GM18499 (cell line): ENCODE data around the gene CMIP.

ENCODE experiments used
- ATAC-seq: cut with Tn5 transposase; IDR thresholded peaks from one replicate; pipeline ENCODE4 v1.9.1; 2021; ENCODE audit warnings: moderate number of reproducible peaks; ENCODE audit not compliant: insufficient read depth, unreplicated experiment

The CMIP gene

GRCh38 chr16:81491541-81492188 is 47.1 kb downstream of the CMIP start:
- ATAC-seq = no peak

GRCh38 chr16:81492311-81492761 is 47.7 kb downstream of the CMIP start:
- no peak for ATAC-seq

- no peak for ATAC-seq
These were observed 48.6 kb downstream of the CMIP start for GRCh38 chr16:81492965-81493754.

- no peak for ATAC-seq
These were observed 49.3 kb downstream of the CMIP start for GRCh38 chr16:81493755-81494433.

GRCh38 chr16:81494434-81494806 is 49.8 kb downstream of the CMIP start:
- ATAC-seq = no peak

GRCh38 chr16:81494888-81495287 is 50.3 kb downstream of the CMIP start:
- no peak for ATAC-seq

- no peak for ATAC-seq
These were observed 51.0 kb downstream of the CMIP start for GRCh38 chr16:81495321-81496234.

- ATAC-seq = no peak
These were observed 51.7 kb downstream of the CMIP start for GRCh38 chr16:81496321-81496720.

GRCh38 chr16:81496742-81497141 is 52.1 kb downstream of the CMIP start:
- no peak for ATAC-seq

- no peak for ATAC-seq
These were observed 53.1 kb downstream of the CMIP start for GRCh38 chr16:81497690-81498089.

- no peak for ATAC-seq
These were observed 53.7 kb downstream of the CMIP start for GRCh38 chr16:81498351-81498750.

GRCh38 chr16:81499576-81500380 is 55.2 kb downstream of the CMIP start:
- no peak for ATAC-seq

- no peak for ATAC-seq
These were observed 56.4 kb downstream of the CMIP start for GRCh38 chr16:81500833-81501521.

- ATAC-seq = no peak
These were observed 57.9 kb downstream of the CMIP start for GRCh38 chr16:81502396-81503070.

- no peak for ATAC-seq
These were observed 60.5 kb downstream of the CMIP start for GRCh38 chr16:81505011-81505661.

GRCh38 chr16:81509404-81509803 is 64.8 kb downstream of the CMIP start:
- no peak for ATAC-seq

GRCh38 chr16:81510016-81510415 is 65.4 kb downstream of the CMIP start:
- ATAC-seq = no peak

GRCh38 chr16:81511371-81511770 is 66.8 kb downstream of the CMIP start:
- no peak for ATAC-seq
